PC-3 (cell line): ENCODE measurements around the gene ADORA1. TPM values are rescaled to one million over a fixed set of nuclear protein-coding genes. Genes with fewer than 3 reads are reported as not detected.

Experiments
- ATAC-seq: fragments of 200-7000 bp; cut with Tn5 transposase; 2 replicates; pipeline ENCODE4 v1.9.1; 2020; ENCODE audit warnings: mild to moderate bottlenecking, moderate library complexity
- BruUV-seq: library from RNA; stranded (reverse); fragments of 400-500 nt; replicated peaks from 2 replicates; lab custom pipeline; 2021; lab: Mats Ljungman, UMichigan
- CTCF ChIA-PET: fragments of 300-600 bp; sonication (Branson Sonifier 250); formaldehyde crosslinking; loops from one replicate; lab custom pipeline; 2022; ENCODE audit warnings: antibody characterized with exemption; lab: Charles Lee
- POLR2A ChIA-PET: fragments of 300-600 bp; sonication (Branson Sonifier 250); formaldehyde crosslinking; loops from one replicate; lab custom pipeline; 2022; ENCODE audit warnings: antibody characterized with exemption; ENCODE audit not compliant: unreplicated experiment; lab: Charles Lee
- DNase-seq: peaks from one replicate; pipeline ENCODE4 v3.0.0-alpha.2; 2015
- H2AFZ ChIP-seq: fragments of 300-600 bp; sonication (generic); 2 replicates; pipeline ENCODE4 v1.6.0; 2016; ENCODE audit warnings: antibody characterized with exemption, low read length
- H3F3A ChIP-seq: fragments of 300-600 bp; sonication (generic); one replicate; pipeline ENCODE4 v1.6.0; 2017; ENCODE audit warnings: antibody characterized with exemption, low read length, control low read depth, mild to moderate bottlenecking; ENCODE audit not compliant: unreplicated experiment
- H3K27ac ChIP-seq: fragments of 300-600 bp; sonication (generic); 2 replicates; pipeline ENCODE4 v1.5.1; 2016; ENCODE audit warnings: mild to moderate bottlenecking, low read length
- H3K27me3 ChIP-seq: fragments of 300-600 bp; sonication (generic); 2 replicates; pipeline ENCODE4 v1.6.1; 2016; ENCODE audit warnings: low read length, mixed read lengths
- H3K36me3 ChIP-seq: fragments of 300-600 bp; sonication (generic); 2 replicates; pipeline ENCODE4 v1.6.1; 2016; ENCODE audit warnings: low read depth, mixed run types, low read length, mixed read lengths
- H3K4me1 ChIP-seq: fragments of 300-600 bp; sonication (generic); 2 replicates; pipeline ENCODE4 v1.5.1; 2016; ENCODE audit warnings: low read length; ENCODE audit not compliant: insufficient read depth
- H3K4me2 ChIP-seq: fragments of 300-600 bp; sonication (generic); 2 replicates; pipeline ENCODE4 v1.6.0; 2016; ENCODE audit warnings: low read length
- H3K4me3 ChIP-seq: fragments of 300-600 bp; sonication (generic); 2 replicates; pipeline ENCODE4 v1.5.1; 2016; ENCODE audit warnings: mild to moderate bottlenecking, low read length, mixed read lengths
- H3K79me2 ChIP-seq: fragments of 300-600 bp; sonication (generic); 2 replicates; pipeline ENCODE4 v1.6.1; 2017; ENCODE audit warnings: low read length, mixed read lengths
- H3K9ac ChIP-seq: fragments of 300-600 bp; sonication (generic); 2 replicates; pipeline ENCODE4 v1.6.0; 2016; ENCODE audit warnings: mild to moderate bottlenecking, low read length
- H3K9me2 ChIP-seq: fragments of 300-600 bp; sonication (generic); replicated peaks from 2 replicates; pipeline ENCODE4 v1.6.1; 2016; ENCODE audit warnings: mixed run types, low read length, mixed read lengths
- H3K9me3 ChIP-seq: fragments of 300-600 bp; sonication (generic); 2 replicates; pipeline ENCODE4 v1.6.1; 2016; ENCODE audit warnings: low read length, mixed read lengths
- H4K20me1 ChIP-seq: fragments of 300-600 bp; sonication (generic); 2 replicates; pipeline ENCODE4 v1.6.1; 2016; ENCODE audit warnings: low read length, mixed read lengths
- EZH2 ChIP-seq: fragments of 300-600 bp; sonication (generic); IDR thresholded peaks from one replicate; pipeline ENCODE4 v1.6.1; 2017; ENCODE audit warnings: antibody characterized with exemption, mild to moderate bottlenecking, low read length; ENCODE audit not compliant: unreplicated experiment
- EZH2phosphoT487 ChIP-seq: fragments of 300-600 bp; sonication (generic); IDR thresholded peaks from 2 replicates; pipeline ENCODE4 v1.6.1; 2018; ENCODE audit warnings: mild to moderate bottlenecking, antibody characterized with exemption, low read length, borderline replicate concordance
- intact Hi-C: fragments of 100-400 bp; cut with micrococcal nuclease; formaldehyde crosslinking; loops from 2 replicates; pipeline ENCODE4 v1.9.0; 2023
- total RNA-seq: library from RNA; depleted of rRNA; stranded (reverse); fragments of >200 nt; gene quantifications from 2 replicates; pipeline ENCODE4 v1.2.3, GENCODE V29; 2014
- TF ChIP-seq, protein P1 (sequence below): fragments of 300-600 bp; sonication (generic); conservative IDR thresholded peaks from 2 replicates; pipeline ENCODE4 v1.5.1; 2017; ENCODE audit warnings: antibody characterized with exemption, low read depth, mild to moderate bottlenecking, low read length

Gene ADORA1
- total RNA-seq, 1 experiment from 2014 or later = 1.4 TPM

DNA sequence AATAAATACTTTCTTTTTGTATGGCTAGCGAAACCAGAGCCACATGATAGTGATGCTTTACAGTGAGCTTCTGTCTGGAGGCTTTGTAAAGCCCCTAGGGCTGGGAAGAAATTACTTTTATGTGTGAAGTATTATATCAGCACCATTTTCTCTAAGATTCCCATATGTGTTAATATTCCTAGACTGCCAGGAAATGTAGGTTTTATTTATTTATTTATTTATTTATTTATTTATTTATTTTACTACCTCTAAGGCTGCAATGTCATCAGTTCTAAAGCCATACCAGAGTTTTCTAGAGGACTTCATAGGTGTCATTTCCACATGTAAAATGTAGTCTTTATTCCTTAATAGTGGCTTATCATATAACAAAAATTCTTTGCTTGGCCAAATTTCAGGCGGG, 63.4 kb downstream of the ADORA1 start:
- POLR2A ChIA-PET = no interaction called here
- CTCF ChIA-PET = no interaction called here
- Histone ChIP-seq H3K9me3 (no peaks in the 10 kb centered on the region), H2AFZ (no peak overlapping the region), H3K9me2 (no peaks in the 10 kb centered on the region), H3K27me3 (peaks cover 29% of the 10 kb centered on the region; the same call in 1 of the 2 replicates), H3K4me1 (no peaks in the 10 kb centered on the region), H3K36me3 (no peaks in the 10 kb centered on the region), H3K4me3 (no peak overlapping the region), H3K79me2 (no peaks in the 10 kb centered on the region), H3K27ac (no peak overlapping the region), H3F3A (no peaks in the 10 kb centered on the region), H3K9ac (no peak overlapping the region), H4K20me1 (no peaks in the 10 kb centered on the region), H3K4me2 (no peak overlapping the region)
- intact Hi-C loops = no loop called here
- ATAC-seq = no peak
- DNase-seq = no peak
- TF ChIP-seq EZH2 (no peak), EZH2phosphoT487 (no peak)
- TF ChIP-seq, protein P1, sequence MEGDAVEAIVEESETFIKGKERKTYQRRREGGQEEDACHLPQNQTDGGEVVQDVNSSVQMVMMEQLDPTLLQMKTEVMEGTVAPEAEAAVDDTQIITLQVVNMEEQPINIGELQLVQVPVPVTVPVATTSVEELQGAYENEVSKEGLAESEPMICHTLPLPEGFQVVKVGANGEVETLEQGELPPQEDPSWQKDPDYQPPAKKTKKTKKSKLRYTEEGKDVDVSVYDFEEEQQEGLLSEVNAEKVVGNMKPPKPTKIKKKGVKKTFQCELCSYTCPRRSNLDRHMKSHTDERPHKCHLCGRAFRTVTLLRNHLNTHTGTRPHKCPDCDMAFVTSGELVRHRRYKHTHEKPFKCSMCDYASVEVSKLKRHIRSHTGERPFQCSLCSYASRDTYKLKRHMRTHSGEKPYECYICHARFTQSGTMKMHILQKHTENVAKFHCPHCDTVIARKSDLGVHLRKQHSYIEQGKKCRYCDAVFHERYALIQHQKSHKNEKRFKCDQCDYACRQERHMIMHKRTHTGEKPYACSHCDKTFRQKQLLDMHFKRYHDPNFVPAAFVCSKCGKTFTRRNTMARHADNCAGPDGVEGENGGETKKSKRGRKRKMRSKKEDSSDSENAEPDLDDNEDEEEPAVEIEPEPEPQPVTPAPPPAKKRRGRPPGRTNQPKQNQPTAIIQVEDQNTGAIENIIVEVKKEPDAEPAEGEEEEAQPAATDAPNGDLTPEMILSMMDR = no peak
- no TSS peak for BruUV-seq

DNA sequence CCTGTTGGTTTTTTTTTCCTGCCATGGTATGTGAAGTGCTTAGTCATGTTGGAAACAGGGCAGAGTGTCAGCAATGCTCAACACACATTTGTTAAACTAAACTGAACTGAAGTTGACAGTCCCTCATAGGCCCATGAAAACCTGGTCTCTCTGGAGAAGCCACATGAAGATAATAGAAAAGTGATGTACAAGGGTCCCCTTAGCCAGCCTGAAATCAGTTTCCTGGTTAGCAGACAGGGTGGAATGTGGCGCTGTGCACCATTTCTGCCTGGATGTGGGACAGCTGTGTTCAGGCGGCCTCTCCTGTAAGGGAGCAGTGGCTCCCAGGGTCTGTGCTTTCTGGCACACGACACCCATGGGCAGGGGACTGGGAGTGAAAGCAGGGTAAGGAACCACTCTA, 68.8 kb downstream of the ADORA1 start:
- no peak for TF ChIP-seq EZH2phosphoT487
- TF ChIP-seq, protein P1 = 0 out of 2 replicates have a peak, but pooled peaks have one; percentile 24
- H3K4me2 ChIP-seq = no peak overlapping the region
- H3K4me3 ChIP-seq = no peak overlapping the region
- no peak overlapping the region for H3K27ac ChIP-seq
- peaks cover 46% of the 10 kb centered on the region for H3K27me3 ChIP-seq
- BruUV-seq = no TSS peak
- H2AFZ ChIP-seq = no peak overlapping the region
- no peaks in the 10 kb centered on the region for H3K79me2 ChIP-seq
- intact Hi-C loops = no loop called here
- no peaks in the 10 kb centered on the region for H3F3A ChIP-seq
- ChIA-PET CTCF (interaction anchor here (0.6 kb wide), 1 partner anchor 964 kb away, joined by 3 read pairs; no protein-coding TSS in a partner anchor), POLR2A (no interaction called here)
- ATAC-seq = no peak
- no peaks in the 10 kb centered on the region for H3K9me2 ChIP-seq
- no peaks in the 10 kb centered on the region for H3K4me1 ChIP-seq
- no peaks in the 10 kb centered on the region for H3K9me3 ChIP-seq
- no peaks in the 10 kb centered on the region for H4K20me1 ChIP-seq
- DNase-seq = no peak
- H3K36me3 ChIP-seq = no peaks in the 10 kb centered on the region
- H3K9ac ChIP-seq = no peak overlapping the region

DNA sequence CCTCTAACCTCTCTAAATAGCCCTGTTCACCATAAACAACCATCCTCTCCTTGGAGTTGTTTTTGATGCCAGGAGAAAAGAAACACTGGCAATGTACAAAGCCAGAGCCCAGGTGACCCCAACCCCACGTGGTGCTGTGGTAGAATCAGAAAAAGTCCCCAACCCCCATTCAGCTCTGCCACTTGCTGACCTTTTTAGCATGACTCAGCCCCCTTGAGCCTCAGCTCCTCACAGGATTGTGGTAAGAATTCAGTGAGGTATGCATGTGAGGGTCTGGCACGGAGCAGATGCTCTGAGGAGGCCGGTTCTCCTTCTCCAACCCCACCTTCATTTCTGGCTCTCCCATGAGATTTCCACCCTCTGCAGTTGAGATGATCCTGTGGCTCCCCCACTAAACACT, 70.1 kb downstream of the ADORA1 start:
- Histone ChIP-seq H3K4me3 (no peak overlapping the region), H3K27me3 (peaks cover 59% of the 10 kb centered on the region), H3K9me3 (no peaks in the 10 kb centered on the region), H3K9me2 (no peaks in the 10 kb centered on the region), H3K27ac (no peak overlapping the region), H2AFZ (no peak overlapping the region), H3K79me2 (no peaks in the 10 kb centered on the region), H3F3A (no peaks in the 10 kb centered on the region), H3K4me1 (no peaks in the 10 kb centered on the region), H3K9ac (no peak overlapping the region), H3K4me2 (no peak overlapping the region), H4K20me1 (no peaks in the 10 kb centered on the region), H3K36me3 (no peaks in the 10 kb centered on the region)
- ATAC-seq = no peak
- ChIA-PET CTCF (no interaction called here), POLR2A (no interaction called here)
- no TSS peak for BruUV-seq
- no peak for TF ChIP-seq EZH2phosphoT487
- no peak for DNase-seq
- intact Hi-C loops = no loop called here
